SK-N-SH treated with all-trans-retinoic acid at 6 μM for 48 hours (cell line): ENCODE data around the gene KPNA2.

Source experiments
- ATAC-seq: fragments of 200-7000 bp; cut with Tn5 transposase; 3 replicates; pipeline ENCODE4 v1.9.1; 2020; ENCODE audit warnings: mild to moderate bottlenecking, moderate library complexity
- CSDC2 ChIP-seq: fragments of 250-450 bp; sonication (Bioruptor Pico); IDR thresholded peaks from 2 replicates; pipeline ENCODE4 v1.5.0; 2020; ENCODE audit warnings: mild to moderate bottlenecking, moderate library complexity
- ESRRG ChIP-seq: fragments of 250-450 bp; sonication (Bioruptor Pico); IDR thresholded peaks from 2 replicates; pipeline ENCODE4 v1.6.1; 2021; ENCODE audit warnings: mild to moderate bottlenecking
- ISL1 ChIP-seq: fragments of 250-450 bp; sonication (Bioruptor Pico); IDR thresholded peaks from 2 replicates; pipeline ENCODE4 v2.1.2; 2022; ENCODE audit warnings: mild to moderate bottlenecking, moderate library complexity
- SNAI2 ChIP-seq: fragments of 250-450 bp; sonication (Bioruptor Pico); IDR thresholded peaks from 2 replicates; pipeline ENCODE4 v1.5.0; 2020; ENCODE audit warnings: mild to moderate bottlenecking, moderate library complexity
- TOX ChIP-seq: fragments of 250-450 bp; sonication (Bioruptor Pico); IDR thresholded peaks from 2 replicates; pipeline ENCODE4 v1.8.0; 2021; ENCODE audit warnings: mild to moderate bottlenecking, moderate library complexity, borderline replicate concordance
- ZC3H10 ChIP-seq: fragments of 250-450 bp; sonication (Bioruptor Pico); IDR thresholded peaks from 2 replicates; pipeline ENCODE4 v1.5.1; 2021; ENCODE audit warnings: mild to moderate bottlenecking, moderate library complexity
- ZNF70 ChIP-seq: fragments of 450-650 bp; formaldehyde crosslinking; IDR thresholded peaks from 2 replicates; pipeline ENCODE4 v1.5.0; 2020; ENCODE audit warnings: mild to moderate bottlenecking, moderate library complexity
- TF ChIP-seq, protein P1 (sequence below): fragments of 250-450 bp; sonication (Bioruptor Pico); IDR thresholded peaks from 2 replicates; pipeline ENCODE4 v1.8.0; 2020; ENCODE audit warnings: mild to moderate bottlenecking, moderate library complexity, borderline replicate concordance

KPNA2 gene

DNA sequence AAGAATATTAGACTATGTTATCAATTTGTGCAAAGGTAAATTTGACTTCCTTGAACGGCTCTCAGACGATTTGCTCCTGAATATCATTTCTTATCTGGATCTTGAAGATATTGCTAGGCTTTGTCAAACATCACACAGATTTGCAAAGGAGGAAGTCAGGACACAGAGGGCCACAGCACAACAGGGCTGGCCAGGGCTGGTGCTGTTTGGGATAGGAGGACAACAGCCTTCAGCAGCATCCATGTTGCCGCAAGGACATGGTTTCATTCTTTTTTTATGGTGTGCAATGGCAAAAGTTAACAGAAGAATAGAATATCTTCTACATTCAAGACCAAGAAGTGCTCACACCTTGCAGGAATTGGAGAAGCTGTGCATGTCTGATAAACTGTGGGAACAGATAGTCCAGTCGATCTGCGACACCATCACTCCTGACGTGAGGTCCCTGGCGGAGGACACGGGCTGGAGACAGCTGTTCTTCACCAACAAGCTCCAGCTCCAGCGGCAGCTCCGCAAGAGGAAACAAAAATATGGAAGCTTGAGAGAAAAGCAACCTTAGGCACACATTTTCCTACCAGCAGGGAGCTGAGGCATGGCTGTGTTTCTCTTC is 59.8 kb downstream of the KPNA2 start:
- no peak for ATAC-seq
- TF ChIP-seq ZNF70 (CRISPR knock-in tag): no peak
- TF ChIP-seq TOX (CRISPR knock-in tag): no peak
- TF ChIP-seq, protein P1, sequence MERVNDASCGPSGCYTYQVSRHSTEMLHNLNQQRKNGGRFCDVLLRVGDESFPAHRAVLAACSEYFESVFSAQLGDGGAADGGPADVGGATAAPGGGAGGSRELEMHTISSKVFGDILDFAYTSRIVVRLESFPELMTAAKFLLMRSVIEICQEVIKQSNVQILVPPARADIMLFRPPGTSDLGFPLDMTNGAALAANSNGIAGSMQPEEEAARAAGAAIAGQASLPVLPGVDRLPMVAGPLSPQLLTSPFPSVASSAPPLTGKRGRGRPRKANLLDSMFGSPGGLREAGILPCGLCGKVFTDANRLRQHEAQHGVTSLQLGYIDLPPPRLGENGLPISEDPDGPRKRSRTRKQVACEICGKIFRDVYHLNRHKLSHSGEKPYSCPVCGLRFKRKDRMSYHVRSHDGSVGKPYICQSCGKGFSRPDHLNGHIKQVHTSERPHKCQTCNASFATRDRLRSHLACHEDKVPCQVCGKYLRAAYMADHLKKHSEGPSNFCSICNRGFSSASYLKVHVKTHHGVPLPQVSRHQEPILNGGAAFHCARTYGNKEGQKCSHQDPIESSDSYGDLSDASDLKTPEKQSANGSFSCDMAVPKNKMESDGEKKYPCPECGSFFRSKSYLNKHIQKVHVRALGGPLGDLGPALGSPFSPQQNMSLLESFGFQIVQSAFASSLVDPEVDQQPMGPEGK (CRISPR knock-in tag): no peak
- TF ChIP-seq ZC3H10 (CRISPR knock-in tag): no peak
- TF ChIP-seq CSDC2: no peak
- TF ChIP-seq SNAI2 (CRISPR knock-in tag): no peak
- TF ChIP-seq ESRRG: no peak
- TF ChIP-seq ISL1 (CRISPR knock-in tag): no peak

DNA sequence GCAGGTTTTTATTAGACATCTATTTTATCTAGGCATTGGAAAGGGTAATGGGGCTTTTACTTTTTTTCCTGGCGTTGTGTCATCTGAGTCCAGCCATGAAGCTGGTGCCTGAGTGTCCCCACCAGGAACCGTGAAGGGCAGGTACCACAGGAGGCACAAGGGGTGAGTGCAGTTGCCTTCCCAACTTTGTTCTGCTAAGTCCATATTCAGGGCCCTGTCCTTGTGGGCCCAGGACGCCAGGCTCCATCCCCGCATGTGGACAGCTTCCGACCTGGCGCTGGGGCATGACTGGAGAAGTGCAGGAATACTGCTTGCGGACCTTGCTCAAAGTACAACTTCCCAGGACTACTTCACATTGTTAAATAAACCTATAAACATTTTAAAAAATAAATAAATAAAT is 60.6 kb downstream of the KPNA2 start:
- ATAC-seq: no peak
- TF ChIP-seq TOX (CRISPR knock-in tag): no peak
- no peak for TF ChIP-seq SNAI2 (CRISPR knock-in tag)
- no peak for TF ChIP-seq ZC3H10 (CRISPR knock-in tag)
- no peak for TF ChIP-seq CSDC2
- no peak for TF ChIP-seq ESRRG
